KMS-11 (cell line): Measurements from ENCODE around the gene LOXL4.

Experiments
- H2AFZ ChIP-seq: fragments of 200-600 bp; sonication (generic); 2 replicates; pipeline ENCODE4 v1.6.1; 2016; ENCODE audit warnings: antibody characterized with exemption, mixed run types, low read depth
- H3K27ac ChIP-seq: fragments of 200-600 bp; sonication (generic); 2 replicates; pipeline ENCODE4 v1.6.1; 2016; ENCODE audit warnings: mild to moderate bottlenecking, mixed run types
- H3K27me3 ChIP-seq: fragments of 200-600 bp; sonication (generic); 2 replicates; pipeline ENCODE4 v1.6.1; 2017; ENCODE audit warnings: mild to moderate bottlenecking, low read depth, mixed run types, moderate library complexity; ENCODE audit not compliant: insufficient read depth
- H3K36me3 ChIP-seq: fragments of 200-600 bp; sonication (generic); 2 replicates; pipeline ENCODE4 v1.6.1; 2017; ENCODE audit warnings: mild to moderate bottlenecking, mixed run types; ENCODE audit not compliant: insufficient read depth
- H3K4me1 ChIP-seq: fragments of 200-600 bp; sonication (generic); 2 replicates; pipeline ENCODE4 v1.6.1; 2016; ENCODE audit warnings: mild to moderate bottlenecking, low read depth, mixed run types; ENCODE audit not compliant: poor library complexity, severe bottlenecking
- H3K4me2 ChIP-seq: fragments of 200-600 bp; sonication (generic); 2 replicates; pipeline ENCODE4 v1.7.0; 2016; ENCODE audit warnings: mild to moderate bottlenecking, mixed run types
- H3K4me3 ChIP-seq: fragments of 200-600 bp; sonication (generic); IDR thresholded peaks from 2 replicates; pipeline ENCODE4 v1.6.1; 2017; ENCODE audit warnings: low read depth, low read length, mixed read lengths; ENCODE audit not compliant: insufficient read depth
- H3K79me2 ChIP-seq: fragments of 200-600 bp; sonication (generic); 2 replicates; pipeline ENCODE4 v1.6.1; 2016; ENCODE audit warnings: low read depth, mixed run types; ENCODE audit not compliant: insufficient read depth
- H3K9ac ChIP-seq: fragments of 200-600 bp; sonication (generic); 2 replicates; pipeline ENCODE4 v1.6.1; 2016; ENCODE audit warnings: mild to moderate bottlenecking, mixed run types
- H4K20me1 ChIP-seq: fragments of 200-600 bp; sonication (generic); 2 replicates; pipeline ENCODE4 v1.6.1; 2016; ENCODE audit warnings: mild to moderate bottlenecking, mixed run types; ENCODE audit not compliant: insufficient read depth
- TF ChIP-seq, protein P1 (sequence below): fragments of 200-600 bp; sonication (generic); conservative IDR thresholded peaks from 2 replicates; pipeline ENCODE4 v1.6.1; 2017; ENCODE audit warnings: low read depth, mild to moderate bottlenecking, antibody characterized with exemption, low read length, moderate library complexity, mixed read lengths

LOXL4 gene

DNA sequence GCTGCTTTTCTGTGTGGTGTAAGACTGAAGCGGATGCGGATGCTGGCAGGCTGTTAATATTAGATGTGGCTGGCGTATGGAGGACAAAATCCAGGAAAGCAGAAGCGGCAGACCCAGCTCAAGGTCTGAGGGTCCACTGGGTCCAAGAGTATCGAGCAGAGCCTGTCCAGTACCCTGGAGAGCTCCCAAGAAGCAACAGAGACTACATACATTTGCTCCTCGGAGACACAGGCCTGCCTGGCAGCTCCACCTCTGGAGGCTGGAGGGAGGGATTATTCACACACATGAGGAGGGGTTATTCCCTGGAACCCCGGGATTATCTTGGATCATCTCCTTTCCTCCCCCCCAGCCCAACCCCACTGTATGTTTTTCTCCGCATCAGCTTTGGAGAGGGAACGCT, 31.3 kb upstream of the LOXL4 start:
- Histone ChIP-seq H3K36me3 (no peaks in the 10 kb centered on the region), H3K27me3 (no peaks in the 10 kb centered on the region), H3K27ac (no peak overlapping the region), H3K4me2 (no peak overlapping the region), H3K4me3 (no peak overlapping the region), H3K4me1 (peaks cover 16% of the 10 kb centered on the region), H3K9ac (no peak overlapping the region), H2AFZ (no peak overlapping the region), H3K79me2 (no peaks in the 10 kb centered on the region), H4K20me1 (no peaks in the 10 kb centered on the region)
- TF ChIP-seq, protein P1, sequence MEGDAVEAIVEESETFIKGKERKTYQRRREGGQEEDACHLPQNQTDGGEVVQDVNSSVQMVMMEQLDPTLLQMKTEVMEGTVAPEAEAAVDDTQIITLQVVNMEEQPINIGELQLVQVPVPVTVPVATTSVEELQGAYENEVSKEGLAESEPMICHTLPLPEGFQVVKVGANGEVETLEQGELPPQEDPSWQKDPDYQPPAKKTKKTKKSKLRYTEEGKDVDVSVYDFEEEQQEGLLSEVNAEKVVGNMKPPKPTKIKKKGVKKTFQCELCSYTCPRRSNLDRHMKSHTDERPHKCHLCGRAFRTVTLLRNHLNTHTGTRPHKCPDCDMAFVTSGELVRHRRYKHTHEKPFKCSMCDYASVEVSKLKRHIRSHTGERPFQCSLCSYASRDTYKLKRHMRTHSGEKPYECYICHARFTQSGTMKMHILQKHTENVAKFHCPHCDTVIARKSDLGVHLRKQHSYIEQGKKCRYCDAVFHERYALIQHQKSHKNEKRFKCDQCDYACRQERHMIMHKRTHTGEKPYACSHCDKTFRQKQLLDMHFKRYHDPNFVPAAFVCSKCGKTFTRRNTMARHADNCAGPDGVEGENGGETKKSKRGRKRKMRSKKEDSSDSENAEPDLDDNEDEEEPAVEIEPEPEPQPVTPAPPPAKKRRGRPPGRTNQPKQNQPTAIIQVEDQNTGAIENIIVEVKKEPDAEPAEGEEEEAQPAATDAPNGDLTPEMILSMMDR = no peak

DNA sequence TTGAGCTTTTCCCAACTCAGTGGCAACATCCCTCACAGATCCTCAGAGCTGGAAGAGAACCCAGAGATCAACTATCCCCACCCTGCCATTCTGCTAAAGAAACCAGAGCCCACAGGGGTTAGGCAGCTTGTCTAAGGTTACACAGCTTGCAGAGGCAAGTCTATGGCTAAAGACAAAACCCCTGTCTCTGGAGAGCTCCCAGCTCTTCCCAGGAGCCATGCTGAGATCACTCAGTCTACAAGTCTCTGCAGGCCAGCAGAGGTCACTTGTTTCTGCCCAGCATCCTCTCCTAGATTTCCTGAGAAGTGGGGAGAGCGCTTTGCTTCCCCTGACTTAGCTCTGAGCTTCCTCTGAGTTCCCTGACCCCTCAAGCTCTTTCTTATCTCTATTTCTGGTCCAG, 28.5 kb upstream of the LOXL4 start:
- H3K27ac ChIP-seq = no peak overlapping the region
- no peak overlapping the region for H2AFZ ChIP-seq
- H3K36me3 ChIP-seq = no peaks in the 10 kb centered on the region
- no peak overlapping the region for H3K4me3 ChIP-seq
- no peaks in the 10 kb centered on the region for H3K27me3 ChIP-seq
- H3K9ac ChIP-seq = no peak overlapping the region
- H3K79me2 ChIP-seq = no peaks in the 10 kb centered on the region
- H4K20me1 ChIP-seq = no peaks in the 10 kb centered on the region
- H3K4me2 ChIP-seq = no peak overlapping the region
- TF ChIP-seq, protein P1 = no peak
- peaks cover 27% of the 10 kb centered on the region for H3K4me1 ChIP-seq

DNA sequence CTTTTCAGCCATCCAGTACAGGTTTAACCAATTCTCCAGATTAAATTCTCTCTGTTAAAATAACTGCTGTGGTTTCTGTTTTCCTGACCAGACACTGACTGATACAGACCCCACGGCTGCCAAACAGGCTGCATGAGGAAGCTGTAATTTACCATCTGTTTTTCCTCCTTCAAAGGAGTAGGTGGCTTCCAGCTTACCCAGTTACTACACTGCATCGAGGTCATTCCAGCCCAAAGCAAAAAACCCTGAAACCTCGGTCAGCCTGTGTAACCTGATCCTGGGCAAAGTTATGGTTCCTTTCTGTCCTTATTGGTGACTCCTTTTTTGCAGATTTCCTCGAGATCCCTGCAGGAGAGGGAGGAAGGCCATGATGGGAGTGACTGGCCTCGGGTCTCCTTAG, 27.9 kb upstream of the LOXL4 start:
- H3K4me1 ChIP-seq = peaks cover 27% of the 10 kb centered on the region
- H3K9ac ChIP-seq = no peak overlapping the region
- H3K4me2 ChIP-seq = peak overlapping the region; percentile 16; the same call in 1 of the 2 replicates
- H3K4me3 ChIP-seq = no peak overlapping the region
- no peak overlapping the region for H3K27ac ChIP-seq
- no peaks in the 10 kb centered on the region for H3K79me2 ChIP-seq
- H4K20me1 ChIP-seq = no peaks in the 10 kb centered on the region
- TF ChIP-seq, protein P1 = no peak
- no peaks in the 10 kb centered on the region for H3K27me3 ChIP-seq
- H3K36me3 ChIP-seq = no peaks in the 10 kb centered on the region
- no peak overlapping the region for H2AFZ ChIP-seq

DNA sequence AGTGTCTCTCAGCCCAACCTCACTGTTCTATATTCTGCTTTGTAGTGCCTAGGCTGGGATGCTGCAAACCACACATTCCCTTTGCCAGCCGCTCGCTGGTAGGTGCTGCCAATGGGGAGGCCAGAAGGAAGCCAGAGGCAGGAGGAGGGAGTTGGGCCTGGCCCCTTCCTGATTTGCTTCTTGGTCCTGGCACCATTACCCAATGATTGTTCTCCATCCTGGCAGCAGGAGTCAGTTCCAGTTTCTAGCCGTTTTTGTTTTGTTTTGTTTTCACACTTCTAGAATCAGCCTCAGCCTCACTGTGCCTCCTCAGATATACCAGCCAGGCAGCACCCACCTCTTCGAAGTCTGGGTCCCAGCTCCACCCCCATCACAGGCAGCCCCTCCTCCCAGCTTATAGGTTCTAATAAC, 27.4 kb upstream of the LOXL4 start:
- Histone ChIP-seq H3K4me1 (peaks cover 27% of the 10 kb centered on the region), H2AFZ (no peak overlapping the region)

More for the DNA sequence above, 27.4 kb upstream of the LOXL4 start:
- Histone ChIP-seq H3K27me3 (no peaks in the 10 kb centered on the region), H3K4me3 (no peak overlapping the region), H3K4me2 (peak overlapping the region; percentile 16; the same call in 1 of the 2 replicates), H3K27ac (no peak overlapping the region), H4K20me1 (no peaks in the 10 kb centered on the region), H3K79me2 (no peaks in the 10 kb centered on the region), H3K9ac (no peak overlapping the region), H3K36me3 (no peaks in the 10 kb centered on the region)
- TF ChIP-seq, protein P1 = no peak
